Measurements from ENCODE around the gene OR2AG1.

The OR2AG1 gene

DNA sequence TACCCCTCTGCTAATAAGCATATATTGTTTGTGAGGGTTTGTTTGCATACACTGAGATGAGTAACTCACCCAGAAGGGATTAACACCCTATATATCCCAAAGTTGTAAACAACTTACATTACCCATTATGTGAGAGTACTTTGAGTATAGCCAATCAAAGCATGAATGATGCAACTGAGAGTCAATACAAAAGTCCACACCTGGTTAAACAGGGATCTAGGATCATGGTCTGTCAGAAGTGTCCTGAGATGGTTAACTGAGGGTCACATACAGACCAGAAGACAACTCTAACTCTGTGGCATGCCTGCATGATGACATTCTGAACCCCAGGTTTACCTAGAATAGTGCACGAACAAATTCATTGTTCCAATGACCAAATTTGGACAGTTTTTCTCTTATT, 45.3 kb downstream of the OR2AG1 start:
- ChIA-PET POLR2A (no interaction called here), CTCF (no interaction called here)
- H3K4me3 ChIP-seq (ENCODE audit: low read depth, low read length), result no peak overlapping the region
- TF ChIP-seq ZNF391 (tag by site-specific recombination; IDR thresholded peaks at IDR 0.05; ENCODE audit: borderline replicate concordance, low read depth) (no peak), ZNF416 (tag by site-specific recombination; IDR thresholded peaks at IDR 0.05) (no peak), MZF1 (tag by site-specific recombination; IDR thresholded peaks at IDR 0.05; ENCODE audit: borderline replicate concordance) (no peak)
- H3K4me1 ChIP-seq (ENCODE audit: control insufficient read depth, insufficient read depth, low read length), result no peaks in the 10 kb centered on the region
- no peaks in the 10 kb centered on the region for H3K36me3 ChIP-seq (ENCODE audit: control insufficient read depth in 2 of 2, insufficient read depth in 1 of 2, low read length in 2 of 2)
- no peak overlapping the region for H3K27ac ChIP-seq (ENCODE audit: extremely low read depth, low read depth, low read length)
- no peaks in the 10 kb centered on the region for H3K9me3 ChIP-seq (ENCODE audit: control insufficient read depth, insufficient read depth, low read depth, low read length)

- TF ChIP-seq ZNF549 (tag by site-specific recombination; IDR thresholded peaks at IDR 0.05) (no peak), REPIN1 (tag by site-specific recombination; IDR thresholded peaks at IDR 0.05; ENCODE audit: low read depth) (no peak), RBAK (tag by site-specific recombination; IDR thresholded peaks at IDR 0.05) (no peak), ZSCAN23 (tag by site-specific recombination; IDR thresholded peaks at IDR 0.05) (no peak), ZNF768 (tag by site-specific recombination; IDR thresholded peaks at IDR 0.05) (no peak)
- H3K36me3 ChIP-seq (ENCODE audit: control insufficient read depth in 2 of 2, insufficient read depth in 1 of 2, low read length in 2 of 2), result no peaks in the 10 kb centered on the region
- H3K4me1 ChIP-seq (ENCODE audit: control insufficient read depth, insufficient read depth, low read length), result no peaks in the 10 kb centered on the region
- no peak overlapping the region for H3K27ac ChIP-seq (ENCODE audit: extremely low read depth, low read depth, low read length)
- ChIA-PET POLR2A (no interaction called here), CTCF (interaction anchor here (0.6 to 1.7 kb wide), 3 partner anchors 21 to 75 kb away, joined by 3 to 9 read pairs (median 4); no protein-coding TSS in a partner anchor)
- H3K4me3 ChIP-seq (ENCODE audit: low read depth, low read length), result no peak overlapping the region
- H3K9me3 ChIP-seq (ENCODE audit: control insufficient read depth, insufficient read depth, low read depth, low read length), result no peaks in the 10 kb centered on the region
Measured at GRCh38 chr11:6833356-6833755, 50.5 kb downstream of the OR2AG1 start.

- no peak for TF ChIP-seq ZNF169 (tag by site-specific recombination; IDR thresholded peaks at IDR 0.05)
- no peak for TF ChIP-seq ZNF701 (tag by site-specific recombination; IDR thresholded peaks at IDR 0.05)
- TF ChIP-seq ZNF518A (tag by site-specific recombination; conservative IDR thresholded peaks at IDR 0.05; ENCODE audit: low read depth), result no peak
- TF ChIP-seq ELK4 (IDR thresholded peaks at IDR 0.05; ENCODE audit: borderline replicate concordance, low read depth, low read length), result no peak
- no peak for TF ChIP-seq BCL6B (tag by site-specific recombination; IDR thresholded peaks at IDR 0.05)
- no peak for TF ChIP-seq ZNF350 (tag by site-specific recombination; IDR thresholded peaks at IDR 0.05)
- TF ChIP-seq IKZF3 (tag by site-specific recombination; IDR thresholded peaks at IDR 0.05), result no peak
- no peak for TF ChIP-seq ZNF621 (tag by site-specific recombination; IDR thresholded peaks at IDR 0.05)
- TF ChIP-seq ZNF692 (tag by site-specific recombination; IDR thresholded peaks at IDR 0.05), result no peak
- no peak for TF ChIP-seq ZNF837 (tag by site-specific recombination; IDR thresholded peaks at IDR 0.05)
- Histone ChIP-seq H3K4me3 (ENCODE audit: low read depth, low read length) (no peak overlapping the region), H3K27ac (ENCODE audit: extremely low read depth, low read depth, low read length) (no peak overlapping the region), H3K9me3 (ENCODE audit: control insufficient read depth, insufficient read depth, low read depth, low read length) (no peaks in the 10 kb centered on the region), H3K36me3 (ENCODE audit: control insufficient read depth in 2 of 2, insufficient read depth in 1 of 2, low read length in 2 of 2) (no peaks in the 10 kb centered on the region), H3K4me1 (ENCODE audit: control insufficient read depth, insufficient read depth, low read length) (no peaks in the 10 kb centered on the region)
- ChIA-PET POLR2A (no interaction called here), CTCF (interaction anchor here (1.2 to 1.7 kb wide), 2 partner anchors 22 to 76 kb away, joined by 3 to 9 read pairs; no protein-coding TSS in a partner anchor)
Measured at GRCh38 chr11:6834021-6834420, 51.2 kb downstream of the OR2AG1 start.

All from HEK293 (cell line).